GDM1 (cell line): ENCODE measurements around the gene RGMB.

Experiments
- DNase-seq: peaks from one replicate; lab custom pipeline; 2025; lab: John Stamatoyannopoulos, UW

RGMB gene

GRCh38 chr5:98785244-98785643, 11.8 kb downstream of the RGMB start:
- DNase-seq, result no peak

- DNase-seq, result no peak
These were observed 12.9 kb downstream of the RGMB start for GRCh38 chr5:98786191-98786853.

- DNase-seq, result no peak
These were observed 13.8 kb downstream of the RGMB start for GRCh38 chr5:98787131-98787719.

DNA sequence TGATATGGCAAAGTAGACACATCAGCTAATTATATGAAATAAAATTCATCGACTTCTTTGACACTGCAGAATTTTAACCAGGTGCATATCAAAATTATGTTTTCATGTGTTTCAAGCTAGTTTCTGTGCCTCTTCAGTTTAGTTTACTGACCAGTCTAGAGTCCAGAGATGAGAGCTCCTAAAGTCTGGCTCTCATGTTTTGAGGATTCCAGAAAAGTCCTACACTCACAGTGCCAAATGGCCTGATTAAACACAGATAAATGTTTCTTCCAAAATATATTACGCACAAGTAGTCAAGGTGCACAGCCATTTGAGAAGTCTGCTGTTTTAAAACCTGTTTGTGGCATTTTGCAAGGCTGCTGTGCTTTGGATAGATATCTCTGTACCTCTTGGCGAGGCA, 15.6 kb downstream of the RGMB start:
- no peak for DNase-seq

GRCh38 chr5:98791001-98791519, 17.6 kb downstream of the RGMB start:
- DNase-seq, result no peak

DNA sequence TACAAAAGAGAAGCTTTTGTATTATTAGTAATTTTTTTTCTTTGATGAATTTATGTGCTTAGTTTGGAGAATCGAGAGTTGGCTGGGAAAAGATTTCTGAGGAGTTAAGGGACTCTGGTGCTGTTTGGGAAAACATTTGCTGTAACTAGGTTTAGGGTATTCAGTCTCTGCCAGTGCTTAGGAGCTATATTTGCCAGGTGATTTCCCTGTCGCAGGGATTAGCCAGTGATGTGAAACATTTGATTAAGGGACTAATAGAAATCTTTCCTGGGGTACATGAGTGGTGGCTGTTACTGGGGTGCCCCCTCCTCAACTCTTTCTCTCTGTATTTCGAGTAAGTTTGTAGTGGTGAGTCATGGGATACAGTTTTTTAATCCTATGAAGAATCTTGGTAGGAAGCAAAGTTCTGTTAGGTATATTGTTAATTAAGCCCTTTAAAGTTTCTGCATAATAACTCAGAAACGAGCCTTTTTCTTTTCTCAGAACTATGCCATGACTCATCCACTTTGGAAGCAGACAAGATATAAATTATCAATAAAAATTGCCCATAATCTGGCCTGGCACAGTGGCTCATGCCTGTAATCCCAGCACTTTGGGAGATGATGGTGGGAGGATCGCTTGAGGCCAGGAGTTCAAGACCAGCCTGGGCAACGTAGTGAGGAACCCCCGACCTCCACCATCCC, 18.6 kb downstream of the RGMB start:
- no peak for DNase-seq

DNA sequence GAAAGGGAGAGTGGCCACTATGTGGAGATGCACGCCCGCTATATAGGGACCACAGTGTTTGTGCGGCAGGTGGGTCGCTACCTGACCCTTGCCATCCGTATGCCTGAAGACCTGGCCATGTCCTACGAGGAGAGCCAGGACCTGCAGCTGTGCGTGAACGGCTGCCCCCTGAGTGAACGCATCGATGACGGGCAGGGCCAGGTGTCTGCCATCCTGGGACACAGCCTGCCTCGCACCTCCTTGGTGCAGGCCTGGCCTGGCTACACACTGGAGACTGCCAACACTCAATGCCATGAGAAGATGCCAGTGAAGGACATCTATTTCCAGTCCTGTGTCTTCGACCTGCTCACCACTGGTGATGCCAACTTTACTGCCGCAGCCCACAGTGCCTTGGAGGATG, 19.8 kb downstream of the RGMB start:
- DNase-seq, result no peak

GRCh38 chr5:98794001-98794400, 20.5 kb downstream of the RGMB start:
- DNase-seq, result no peak

DNA sequence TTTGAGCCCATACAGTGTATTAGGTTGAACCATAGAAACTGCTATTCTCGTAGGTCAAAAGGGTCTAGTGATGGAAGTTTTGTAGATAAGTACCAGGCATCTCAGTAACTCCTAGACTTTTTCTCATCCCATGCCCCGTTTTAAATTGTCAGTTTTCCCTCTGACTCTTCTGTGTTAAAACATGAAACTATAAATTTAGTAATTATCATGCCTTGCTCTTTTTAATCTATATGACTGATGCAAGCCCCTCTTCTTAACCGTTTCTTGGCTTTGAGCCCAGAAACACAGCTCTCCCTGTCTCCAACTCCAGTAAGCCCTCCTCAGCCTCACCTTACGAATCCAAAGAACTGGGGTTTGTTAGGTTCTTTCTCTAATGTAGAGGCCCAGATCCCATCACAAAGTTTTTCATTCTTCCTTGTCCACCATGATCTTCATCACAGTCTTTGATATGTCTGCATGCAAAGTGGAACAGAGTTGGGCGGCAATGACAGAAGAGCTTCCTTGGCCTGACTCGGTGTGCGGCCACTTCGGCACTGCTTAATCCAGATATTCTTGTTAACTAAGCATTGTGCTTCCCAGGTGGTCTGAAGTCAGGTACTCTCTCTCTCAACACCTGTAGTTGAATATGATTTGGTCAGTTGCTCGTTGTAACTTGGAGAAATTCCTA, 21.1 kb downstream of the RGMB start:
- no peak for DNase-seq

GRCh38 chr5:98795243-98795642, 21.8 kb downstream of the RGMB start:
- no peak for DNase-seq

DNA sequence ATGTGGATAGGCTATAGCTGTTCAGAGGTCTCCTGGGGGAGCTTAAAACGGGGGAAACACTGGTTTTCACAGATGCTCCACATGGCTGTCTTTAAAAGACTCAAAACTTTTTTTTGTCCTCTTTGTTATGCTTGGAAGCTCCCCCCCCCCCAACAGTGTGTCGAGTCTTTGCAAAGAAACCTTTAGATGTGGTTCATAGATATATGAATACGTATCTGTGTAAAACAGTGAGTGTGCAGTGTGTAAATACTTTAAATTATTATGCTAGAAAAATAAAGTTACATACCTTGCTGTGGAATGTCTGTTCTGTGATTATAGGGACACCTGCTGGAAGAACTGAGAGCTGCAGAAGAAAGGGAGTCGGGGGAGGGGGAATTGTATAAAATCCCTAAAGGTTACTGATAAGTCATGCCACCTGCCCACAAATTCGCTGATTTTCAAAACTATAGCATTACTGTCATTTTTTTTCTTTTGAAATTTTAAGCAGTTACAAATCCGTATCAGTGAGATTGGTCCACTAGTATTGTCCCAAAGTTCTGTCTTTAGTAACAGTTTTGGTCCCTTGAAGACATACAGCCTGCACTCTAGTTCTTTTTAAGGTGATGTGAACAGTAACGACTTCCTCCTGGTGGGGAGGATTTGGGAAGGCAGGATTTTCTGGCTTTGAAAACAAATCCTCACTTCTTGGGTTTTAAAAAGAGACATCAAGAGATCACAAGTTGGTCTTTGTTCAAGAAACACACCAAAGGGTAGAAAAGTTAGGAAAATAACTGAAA, 22.9 kb downstream of the RGMB start:
- no peak for DNase-seq

DNA sequence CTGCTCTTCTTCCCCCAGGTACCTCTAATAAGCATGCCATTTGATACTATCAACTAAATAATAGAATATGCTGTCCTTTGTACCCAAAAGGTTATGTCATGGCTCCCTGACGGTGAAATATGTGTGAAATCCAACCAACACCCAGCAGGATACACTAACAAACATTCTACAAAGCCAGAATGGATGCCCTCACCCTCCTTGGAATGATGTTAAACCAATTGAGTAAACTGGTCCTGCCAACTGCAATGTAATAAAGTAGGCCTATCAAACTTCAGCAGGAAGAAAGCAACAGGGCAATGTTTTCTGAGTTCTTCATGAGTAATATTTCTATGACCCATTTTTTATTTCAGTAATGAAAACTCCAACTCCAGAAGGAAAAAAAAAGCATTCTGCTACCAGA, 24.9 kb downstream of the RGMB start:
- DNase-seq, result no peak

GRCh38 chr5:98798847-98799246, 25.4 kb downstream of the RGMB start:
- no peak for DNase-seq

- no peak for DNase-seq
These were observed 30.6 kb downstream of the RGMB start for GRCh38 chr5:98804066-98804465.

- no peak for DNase-seq
These were observed 31.6 kb downstream of the RGMB start for GRCh38 chr5:98805070-98805469.

DNA sequence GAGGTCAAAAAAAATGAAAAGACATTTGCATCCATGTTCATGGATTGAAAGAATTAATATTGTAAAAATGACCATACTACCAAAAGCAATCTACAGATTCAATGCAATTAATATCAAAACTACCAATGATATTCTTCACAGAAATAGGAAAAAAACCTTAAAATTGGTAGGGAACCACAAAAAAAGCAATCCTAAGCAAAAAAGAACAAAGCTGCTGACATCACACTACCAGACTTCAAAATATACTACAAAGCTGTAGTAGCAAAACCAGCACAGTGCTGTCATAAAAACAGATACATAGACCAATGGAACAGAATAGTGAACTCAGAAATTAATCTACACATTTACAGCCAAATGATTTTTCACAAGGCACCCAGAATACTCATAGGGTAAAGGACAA, 34.3 kb downstream of the RGMB start:
- no peak for DNase-seq

GRCh38 chr5:98810206-98810605, 36.7 kb downstream of the RGMB start:
- DNase-seq, result no peak

DNA sequence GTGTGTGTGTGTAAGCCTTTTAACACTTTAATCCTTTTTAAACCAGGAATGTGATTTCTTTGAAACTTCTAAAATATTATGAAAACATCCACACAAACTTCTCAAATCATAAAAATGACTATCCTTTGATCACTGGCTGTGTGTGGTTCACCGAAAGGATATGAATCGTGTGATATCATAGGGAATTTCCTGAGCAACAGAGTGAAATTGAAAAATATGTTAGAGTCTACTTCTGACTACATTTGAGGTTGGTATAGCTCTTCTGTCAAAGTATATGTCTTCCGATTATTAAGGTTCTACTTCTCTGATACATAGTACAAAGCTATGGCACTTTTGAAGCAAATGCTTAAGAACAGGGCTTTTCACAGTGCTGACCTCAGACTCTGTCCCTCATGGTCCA, 40.3 kb downstream of the RGMB start:
- no peak for DNase-seq

DNA sequence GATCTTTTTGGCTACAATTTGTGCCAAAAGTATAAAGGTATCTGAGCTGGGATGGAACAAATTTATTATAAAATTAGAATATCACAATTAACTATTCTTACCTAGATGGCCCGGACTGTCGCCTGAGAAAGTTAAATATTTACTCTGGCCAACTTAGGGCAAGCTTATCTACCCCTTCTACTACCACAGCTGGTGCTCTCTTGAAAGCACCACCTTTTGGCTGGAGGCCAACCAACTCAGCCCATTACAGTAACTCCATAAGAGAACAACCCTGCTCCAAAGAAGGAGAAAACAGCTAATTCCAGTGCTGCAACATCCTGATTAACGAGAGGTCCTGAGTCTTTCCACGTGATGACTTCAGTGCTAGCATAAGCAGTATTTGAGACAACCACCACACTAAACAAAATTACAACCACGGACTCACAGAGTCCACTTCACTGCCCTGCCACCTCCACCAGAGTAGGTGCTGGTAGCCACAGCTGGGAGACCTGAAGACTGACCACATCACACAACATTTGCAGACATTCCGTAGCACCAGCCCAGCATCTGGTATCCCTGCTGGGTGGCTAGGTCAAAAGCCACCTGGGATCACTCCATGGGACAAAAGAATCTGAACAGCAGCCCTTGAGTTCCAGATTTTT, 43.2 kb downstream of the RGMB start:
- DNase-seq, result no peak

DNA sequence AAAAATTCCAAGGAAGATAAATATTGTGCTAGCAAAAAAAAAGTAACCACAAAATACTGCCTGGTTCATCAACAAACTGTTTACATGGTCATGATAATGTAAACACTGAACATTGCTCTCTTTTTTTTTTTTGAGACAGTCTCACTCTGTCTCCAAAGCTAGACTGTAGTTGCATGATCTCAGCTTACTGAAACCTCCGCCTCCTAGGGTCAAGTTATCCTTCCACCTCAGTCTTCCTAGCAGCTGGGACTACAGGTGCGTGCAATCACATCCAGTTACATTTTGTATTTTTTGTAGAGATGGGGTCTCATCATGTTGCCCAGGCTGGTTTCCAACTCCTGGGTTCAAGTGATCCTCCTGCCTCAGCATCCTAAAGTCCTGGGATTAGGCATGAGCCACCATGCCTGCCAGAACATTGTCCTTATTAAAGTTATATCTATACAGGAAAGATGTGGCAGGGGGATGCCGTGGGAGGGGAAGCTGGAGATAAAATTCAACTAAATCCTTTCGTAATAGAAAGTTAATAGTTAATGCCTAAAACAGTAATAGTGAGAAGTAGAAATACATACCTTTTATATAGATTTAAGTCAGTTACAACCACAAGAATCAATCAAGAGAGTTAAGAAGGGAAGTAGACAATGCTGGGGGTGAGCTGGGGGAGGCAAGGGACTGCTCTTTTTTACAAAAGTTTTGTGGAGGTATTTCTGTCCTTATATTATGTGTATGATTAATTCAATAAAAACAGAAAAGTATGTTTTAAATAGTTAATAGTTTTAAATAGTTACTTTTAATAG, 52.3 kb downstream of the RGMB start:
- no peak for DNase-seq

DNA sequence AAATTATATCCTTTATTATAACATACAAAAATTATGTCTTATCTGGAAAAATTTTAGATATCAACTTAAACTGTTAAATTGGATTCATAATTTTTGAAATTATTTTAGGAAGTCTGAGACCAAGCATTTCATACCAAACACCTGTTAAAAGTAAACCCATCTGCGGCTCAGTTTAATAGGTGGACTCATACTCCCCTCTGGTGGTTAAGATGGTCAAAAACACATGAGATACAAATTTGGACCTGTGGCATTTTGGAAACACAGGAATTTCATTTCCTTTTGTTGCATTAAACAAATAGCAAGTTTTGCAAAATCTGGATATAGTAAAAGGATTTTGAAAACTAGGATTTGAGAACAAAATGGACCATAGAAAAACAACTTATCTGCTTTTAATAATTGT, 53.7 kb downstream of the RGMB start:
- no peak for DNase-seq
